ENCODE measurements around the gene NAA38. TPM values are rescaled to one million over a fixed set of nuclear protein-coding genes. Genes with fewer than 3 reads are reported as not detected.
A peak's percentile ranks its signal among the peaks of the same experiment; 100 is the strongest.

Gene NAA38
- total RNA-seq, 6 donors from 2014 or later, result 50.0 to 111 (median 75.5) TPM

- Histone ChIP-seq H3K9me3 (no peaks in the 10 kb centered on the region), H3K27me3 (no peaks in the 10 kb centered on the region), H3K36me3 (peaks cover 10 to 54% (median 47%) of the 10 kb centered on the region in 4 donors), H3K4me1 (peaks cover 39 to 55% (median 45%) of the 10 kb centered on the region in 4 donors), H3K4me3 (peak overlapping the region in 2 of 4 donors; percentile 69 to 76), H3K27ac (peak overlapping the region in 2 of 4 donors; percentile 92 to 97)
- 78 to 80% methylated on average over 31 of the region's 31 CpGs for WGBS, 2 donors
- no peak for ATAC-seq (ENCODE audit: low FRiP score in 2 of 2)
- TF ChIP-seq POLR2AphosphoS5 (IDR thresholded peaks at IDR 0.05) (no peak), POLR2A (IDR thresholded peaks at IDR 0.05) (no peak), CTCF (IDR thresholded peaks at IDR 0.05) (no peak), EP300 (IDR thresholded peaks at IDR 0.05) (no peak)
- peak in 1 of 2 donors; percentile 85 for DNase-seq
These were observed 3.1 kb downstream of the NAA38 start for GRCh38 chr17:7854078-7854777.

- no peak overlapping the region for H3K27ac ChIP-seq
- no peak overlapping the region for H3K4me3 ChIP-seq
- WGBS, 2 donors, result 90 to 92% methylated on average over 21 of the region's 21 CpGs
- ATAC-seq (ENCODE audit: low FRiP score in 2 of 2) (no peak), DNase-seq (peak in 1 of 2 donors; percentile 89)
- H3K4me1 ChIP-seq, result peaks cover 34 to 49% (median 40%) of the 10 kb centered on the region in 4 donors
- peaks cover 15 to 60% (median 53%) of the 10 kb centered on the region in 4 donors for H3K36me3 ChIP-seq
- H3K27me3 ChIP-seq, result no peaks in the 10 kb centered on the region
- H3K9me3 ChIP-seq, result no peaks in the 10 kb centered on the region
- TF ChIP-seq POLR2A (IDR thresholded peaks at IDR 0.05) (no peak), POLR2AphosphoS5 (IDR thresholded peaks at IDR 0.05) (no peak), EP300 (IDR thresholded peaks at IDR 0.05) (no peak), CTCF (IDR thresholded peaks at IDR 0.05) (no peak)
These were observed 3.7 kb downstream of the NAA38 start for GRCh38 chr17:7853691-7854038.

GRCh38 chr17:7852919-7853690 is 4.3 kb downstream of the NAA38 start:
- no peaks in the 10 kb centered on the region for H3K9me3 ChIP-seq
- no peaks in the 10 kb centered on the region for H3K27me3 ChIP-seq
- H3K36me3 ChIP-seq, result peaks cover 19 to 65% (median 58%) of the 10 kb centered on the region in 4 donors
- peaks cover 29 to 44% (median 35%) of the 10 kb centered on the region in 4 donors for H3K4me1 ChIP-seq
- H3K27ac ChIP-seq, result peak overlapping the region in 1 of 4 donors; percentile 3
- no peak for TF ChIP-seq EP300 (IDR thresholded peaks at IDR 0.05)
- TF ChIP-seq POLR2AphosphoS5 (IDR thresholded peaks at IDR 0.05), result no peak
- no peak for TF ChIP-seq CTCF (IDR thresholded peaks at IDR 0.05)
- no peak for TF ChIP-seq POLR2A (IDR thresholded peaks at IDR 0.05)
- 86 to 91% methylated on average over 27 to 49 of the region's 51 CpGs for WGBS, 2 donors
- ATAC-seq (ENCODE audit: low FRiP score in 2 of 2) (no peak), DNase-seq (peak in 1 of 2 donors; percentile 87)
- H3K4me3 ChIP-seq, result no peak overlapping the region

GRCh38 chr17:7852262-7852670 is 5.1 kb downstream of the NAA38 start:
- TF ChIP-seq EP300 (IDR thresholded peaks at IDR 0.05) (no peak), POLR2A (IDR thresholded peaks at IDR 0.05) (no peak), CTCF (IDR thresholded peaks at IDR 0.05) (no peak), POLR2AphosphoS5 (IDR thresholded peaks at IDR 0.05) (no peak)
- 75 to 93% methylated on average over 12 to 16 of the region's 20 CpGs for WGBS, 2 donors
- Histone ChIP-seq H3K4me1 (peaks cover 28 to 47% (median 34%) of the 10 kb centered on the region in 4 donors), H3K27ac (peak overlapping the region in 3 of 4 donors; percentile 19 to 59 (median 54)), H3K4me3 (no peak overlapping the region), H3K36me3 (peaks cover 25 to 74% (median 67%) of the 10 kb centered on the region in 4 donors), H3K9me3 (no peaks in the 10 kb centered on the region), H3K27me3 (no peaks in the 10 kb centered on the region)
- DNase-seq (no peak), ATAC-seq (ENCODE audit: low FRiP score in 2 of 2) (no peak)

Data from upper lobe of left lung (tissue), 6 donors.